ENCODE measurements around the gene ZNF620. TPM values are rescaled to one million over a fixed set of nuclear protein-coding genes. Genes with fewer than 3 reads are reported as not detected.

The ZNF620 gene
- total and polyA plus RNA-seq, 2 experiments from 2014 or later, result 14.1 to 18.0 TPM

DNA sequence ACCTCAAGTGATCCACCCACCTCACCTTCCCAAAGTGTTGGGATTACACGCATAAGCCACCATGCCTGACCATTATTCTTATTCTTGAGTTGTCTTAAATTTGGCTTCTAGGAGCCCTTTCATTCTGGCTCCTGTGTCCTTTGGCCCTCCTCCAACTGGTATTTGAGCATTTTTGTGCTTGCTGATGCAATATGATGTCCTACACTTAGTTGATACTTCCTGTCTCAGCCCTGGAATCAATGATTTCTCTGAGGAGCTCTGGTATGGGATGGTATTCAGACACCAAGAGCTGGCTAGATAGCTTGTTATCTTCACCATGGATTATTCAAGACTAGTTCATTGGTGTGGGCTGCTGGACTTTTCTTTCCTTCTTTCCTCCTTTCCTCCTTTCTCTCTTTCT lies 44.3 kb downstream of the ZNF620 start:
- ATAC-seq (no peak), DNase-seq (ENCODE audit: low spot score) (no peak)
- peaks cover 8% of the 10 kb centered on the region for H3K36me3 Mint-ChIP-seq (ENCODE audit: low read depth)
- Histone ChIP-seq H4K20me1 (replicated peaks; ENCODE audit: insufficient read depth) (no peaks in the 10 kb centered on the region), H2AFZ (no peak overlapping the region), H3K27me3 (ENCODE audit: insufficient read depth) (no peaks in the 10 kb centered on the region), H3K4me2 (no peak overlapping the region), H3K9me2 (ENCODE audit: insufficient read depth) (peaks cover 6% of the 10 kb centered on the region; the same call in 1 of the 2 replicates), H3K4me1 (ENCODE audit: insufficient read depth) (no peaks in the 10 kb centered on the region), H3K79me2 (replicated peaks; ENCODE audit: insufficient read depth) (no peaks in the 10 kb centered on the region), H3F3A (replicated peaks; ENCODE audit: low read depth) (no peaks in the 10 kb centered on the region), H3K36me3 (ENCODE audit: insufficient read depth) (no peaks in the 10 kb centered on the region; the same call in 1 of the 2 replicates), H3K4me3 (no peak overlapping the region), H3K27ac (ENCODE audit: low read depth) (no peak overlapping the region)
- peaks cover 2% of the 10 kb centered on the region for H3K27me3 Mint-ChIP-seq (ENCODE audit: insufficient read depth, low read depth, poor library complexity)
- peaks cover 2% of the 10 kb centered on the region; the same call in 1 of the 3 replicates for H3K4me1 Mint-ChIP-seq
- no peak overlapping the region for H3K27ac Mint-ChIP-seq
- H3K9me3 Mint-ChIP-seq, result peaks cover 17% of the 10 kb centered on the region
- TF ChIP-seq EZH2 (IDR thresholded peaks at IDR 0.05; ENCODE audit: low read depth, unreplicated experiment), result no peak
- no peak for TF ChIP-seq CREB1 (CRISPR knock-in tag; IDR thresholded peaks at IDR 0.05; ENCODE audit: low read depth)
- TF ChIP-seq, protein P1, sequence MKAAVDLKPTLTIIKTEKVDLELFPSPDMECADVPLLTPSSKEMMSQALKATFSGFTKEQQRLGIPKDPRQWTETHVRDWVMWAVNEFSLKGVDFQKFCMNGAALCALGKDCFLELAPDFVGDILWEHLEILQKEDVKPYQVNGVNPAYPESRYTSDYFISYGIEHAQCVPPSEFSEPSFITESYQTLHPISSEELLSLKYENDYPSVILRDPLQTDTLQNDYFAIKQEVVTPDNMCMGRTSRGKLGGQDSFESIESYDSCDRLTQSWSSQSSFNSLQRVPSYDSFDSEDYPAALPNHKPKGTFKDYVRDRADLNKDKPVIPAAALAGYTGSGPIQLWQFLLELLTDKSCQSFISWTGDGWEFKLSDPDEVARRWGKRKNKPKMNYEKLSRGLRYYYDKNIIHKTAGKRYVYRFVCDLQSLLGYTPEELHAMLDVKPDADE (IDR thresholded peaks at IDR 0.05), result no peak
- TF ChIP-seq, protein P2, sequence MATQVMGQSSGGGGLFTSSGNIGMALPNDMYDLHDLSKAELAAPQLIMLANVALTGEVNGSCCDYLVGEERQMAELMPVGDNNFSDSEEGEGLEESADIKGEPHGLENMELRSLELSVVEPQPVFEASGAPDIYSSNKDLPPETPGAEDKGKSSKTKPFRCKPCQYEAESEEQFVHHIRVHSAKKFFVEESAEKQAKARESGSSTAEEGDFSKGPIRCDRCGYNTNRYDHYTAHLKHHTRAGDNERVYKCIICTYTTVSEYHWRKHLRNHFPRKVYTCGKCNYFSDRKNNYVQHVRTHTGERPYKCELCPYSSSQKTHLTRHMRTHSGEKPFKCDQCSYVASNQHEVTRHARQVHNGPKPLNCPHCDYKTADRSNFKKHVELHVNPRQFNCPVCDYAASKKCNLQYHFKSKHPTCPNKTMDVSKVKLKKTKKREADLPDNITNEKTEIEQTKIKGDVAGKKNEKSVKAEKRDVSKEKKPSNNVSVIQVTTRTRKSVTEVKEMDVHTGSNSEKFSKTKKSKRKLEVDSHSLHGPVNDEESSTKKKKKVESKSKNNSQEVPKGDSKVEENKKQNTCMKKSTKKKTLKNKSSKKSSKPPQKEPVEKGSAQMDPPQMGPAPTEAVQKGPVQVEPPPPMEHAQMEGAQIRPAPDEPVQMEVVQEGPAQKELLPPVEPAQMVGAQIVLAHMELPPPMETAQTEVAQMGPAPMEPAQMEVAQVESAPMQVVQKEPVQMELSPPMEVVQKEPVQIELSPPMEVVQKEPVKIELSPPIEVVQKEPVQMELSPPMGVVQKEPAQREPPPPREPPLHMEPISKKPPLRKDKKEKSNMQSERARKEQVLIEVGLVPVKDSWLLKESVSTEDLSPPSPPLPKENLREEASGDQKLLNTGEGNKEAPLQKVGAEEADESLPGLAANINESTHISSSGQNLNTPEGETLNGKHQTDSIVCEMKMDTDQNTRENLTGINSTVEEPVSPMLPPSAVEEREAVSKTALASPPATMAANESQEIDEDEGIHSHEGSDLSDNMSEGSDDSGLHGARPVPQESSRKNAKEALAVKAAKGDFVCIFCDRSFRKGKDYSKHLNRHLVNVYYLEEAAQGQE (IDR thresholded peaks at IDR 0.05; ENCODE audit: unreplicated experiment), result no peak
- no peak for TF ChIP-seq ZNF331 (CRISPR knock-in tag; IDR thresholded peaks at IDR 0.05; ENCODE audit: low read depth)
- TF ChIP-seq, protein P3, sequence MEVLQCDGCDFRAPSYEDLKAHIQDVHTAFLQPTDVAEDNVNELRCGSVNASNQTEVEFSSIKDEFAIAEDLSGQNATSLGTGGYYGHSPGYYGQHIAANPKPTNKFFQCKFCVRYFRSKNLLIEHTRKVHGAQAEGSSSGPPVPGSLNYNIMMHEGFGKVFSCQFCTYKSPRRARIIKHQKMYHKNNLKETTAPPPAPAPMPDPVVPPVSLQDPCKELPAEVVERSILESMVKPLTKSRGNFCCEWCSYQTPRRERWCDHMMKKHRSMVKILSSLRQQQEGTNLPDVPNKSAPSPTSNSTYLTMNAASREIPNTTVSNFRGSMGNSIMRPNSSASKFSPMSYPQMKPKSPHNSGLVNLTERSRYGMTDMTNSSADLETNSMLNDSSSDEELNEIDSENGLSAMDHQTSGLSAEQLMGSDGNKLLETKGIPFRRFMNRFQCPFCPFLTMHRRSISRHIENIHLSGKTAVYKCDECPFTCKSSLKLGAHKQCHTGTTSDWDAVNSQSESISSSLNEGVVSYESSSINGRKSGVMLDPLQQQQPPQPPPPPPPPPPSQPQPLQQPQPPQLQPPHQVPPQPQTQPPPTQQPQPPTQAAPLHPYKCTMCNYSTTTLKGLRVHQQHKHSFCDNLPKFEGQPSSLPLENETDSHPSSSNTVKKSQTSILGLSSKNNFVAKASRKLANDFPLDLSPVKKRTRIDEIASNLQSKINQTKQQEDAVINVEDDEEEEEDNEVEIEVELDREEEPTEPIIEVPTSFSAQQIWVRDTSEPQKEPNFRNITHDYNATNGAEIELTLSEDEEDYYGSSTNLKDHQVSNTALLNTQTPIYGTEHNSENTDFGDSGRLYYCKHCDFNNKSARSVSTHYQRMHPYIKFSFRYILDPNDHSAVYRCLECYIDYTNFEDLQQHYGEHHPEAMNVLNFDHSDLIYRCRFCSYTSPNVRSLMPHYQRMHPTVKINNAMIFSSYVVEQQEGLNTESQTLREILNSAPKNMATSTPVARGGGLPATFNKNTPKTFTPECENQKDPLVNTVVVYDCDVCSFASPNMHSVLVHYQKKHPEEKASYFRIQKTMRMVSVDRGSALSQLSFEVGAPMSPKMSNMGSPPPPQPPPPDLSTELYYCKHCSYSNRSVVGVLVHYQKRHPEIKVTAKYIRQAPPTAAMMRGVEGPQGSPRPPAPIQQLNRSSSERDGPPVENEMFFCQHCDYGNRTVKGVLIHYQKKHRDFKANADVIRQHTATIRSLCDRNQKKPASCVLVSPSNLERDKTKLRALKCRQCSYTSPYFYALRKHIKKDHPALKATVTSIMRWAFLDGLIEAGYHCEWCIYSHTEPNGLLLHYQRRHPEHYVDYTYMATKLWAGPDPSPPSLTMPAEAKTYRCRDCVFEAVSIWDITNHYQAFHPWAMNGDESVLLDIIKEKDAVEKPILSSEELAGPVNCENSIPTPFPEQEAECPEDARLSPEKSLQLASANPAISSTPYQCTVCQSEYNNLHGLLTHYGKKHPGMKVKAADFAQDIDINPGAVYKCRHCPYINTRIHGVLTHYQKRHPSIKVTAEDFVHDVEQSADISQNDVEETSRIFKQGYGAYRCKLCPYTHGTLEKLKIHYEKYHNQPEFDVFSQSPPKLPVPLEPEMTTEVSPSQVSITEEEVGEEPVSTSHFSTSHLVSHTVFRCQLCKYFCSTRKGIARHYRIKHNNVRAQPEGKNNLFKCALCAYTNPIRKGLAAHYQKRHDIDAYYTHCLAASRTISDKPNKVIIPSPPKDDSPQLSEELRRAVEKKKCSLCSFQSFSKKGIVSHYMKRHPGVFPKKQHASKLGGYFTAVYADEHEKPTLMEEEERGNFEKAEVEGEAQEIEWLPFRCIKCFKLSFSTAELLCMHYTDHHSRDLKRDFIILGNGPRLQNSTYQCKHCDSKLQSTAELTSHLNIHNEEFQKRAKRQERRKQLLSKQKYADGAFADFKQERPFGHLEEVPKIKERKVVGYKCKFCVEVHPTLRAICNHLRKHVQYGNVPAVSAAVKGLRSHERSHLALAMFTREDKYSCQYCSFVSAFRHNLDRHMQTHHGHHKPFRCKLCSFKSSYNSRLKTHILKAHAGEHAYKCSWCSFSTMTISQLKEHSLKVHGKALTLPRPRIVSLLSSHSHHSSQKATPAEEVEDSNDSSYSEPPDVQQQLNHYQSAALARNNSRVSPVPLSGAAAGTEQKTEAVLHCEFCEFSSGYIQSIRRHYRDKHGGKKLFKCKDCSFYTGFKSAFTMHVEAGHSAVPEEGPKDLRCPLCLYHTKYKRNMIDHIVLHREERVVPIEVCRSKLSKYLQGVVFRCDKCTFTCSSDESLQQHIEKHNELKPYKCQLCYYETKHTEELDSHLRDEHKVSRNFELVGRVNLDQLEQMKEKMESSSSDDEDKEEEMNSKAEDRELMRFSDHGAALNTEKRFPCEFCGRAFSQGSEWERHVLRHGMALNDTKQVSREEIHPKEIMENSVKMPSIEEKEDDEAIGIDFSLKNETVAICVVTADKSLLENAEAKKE (CRISPR knock-in tag; IDR thresholded peaks at IDR 0.05), result no peak
- TF ChIP-seq NANOG (IDR thresholded peaks at IDR 0.05; ENCODE audit: borderline replicate concordance), result no peak
- no peak for TF ChIP-seq EZH2phosphoT487 (IDR thresholded peaks at IDR 0.05; ENCODE audit: unreplicated experiment)
- TF ChIP-seq, protein P4, sequence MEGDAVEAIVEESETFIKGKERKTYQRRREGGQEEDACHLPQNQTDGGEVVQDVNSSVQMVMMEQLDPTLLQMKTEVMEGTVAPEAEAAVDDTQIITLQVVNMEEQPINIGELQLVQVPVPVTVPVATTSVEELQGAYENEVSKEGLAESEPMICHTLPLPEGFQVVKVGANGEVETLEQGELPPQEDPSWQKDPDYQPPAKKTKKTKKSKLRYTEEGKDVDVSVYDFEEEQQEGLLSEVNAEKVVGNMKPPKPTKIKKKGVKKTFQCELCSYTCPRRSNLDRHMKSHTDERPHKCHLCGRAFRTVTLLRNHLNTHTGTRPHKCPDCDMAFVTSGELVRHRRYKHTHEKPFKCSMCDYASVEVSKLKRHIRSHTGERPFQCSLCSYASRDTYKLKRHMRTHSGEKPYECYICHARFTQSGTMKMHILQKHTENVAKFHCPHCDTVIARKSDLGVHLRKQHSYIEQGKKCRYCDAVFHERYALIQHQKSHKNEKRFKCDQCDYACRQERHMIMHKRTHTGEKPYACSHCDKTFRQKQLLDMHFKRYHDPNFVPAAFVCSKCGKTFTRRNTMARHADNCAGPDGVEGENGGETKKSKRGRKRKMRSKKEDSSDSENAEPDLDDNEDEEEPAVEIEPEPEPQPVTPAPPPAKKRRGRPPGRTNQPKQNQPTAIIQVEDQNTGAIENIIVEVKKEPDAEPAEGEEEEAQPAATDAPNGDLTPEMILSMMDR (conservative IDR thresholded peaks at IDR 0.05; ENCODE audit: low read depth in 2 of 2), result no peak
- H3K4me3 Mint-ChIP-seq, result no peak overlapping the region

All from GM23338 (cell line).